ENCODE measurements around the gene RHOT2. TPM values are rescaled to one million over a fixed set of nuclear protein-coding genes. Genes with fewer than 3 reads are reported as not detected.

The RHOT2 gene
- total RNA-seq, 1 donor from 2014 or later, result 207 TPM

- Mint-ChIP-seq H3K27ac (no peak overlapping the region), H3K4me1 (peaks cover 13% of the 10 kb centered on the region), H3K27me3 (ENCODE audit: low read depth) (peaks cover 27% of the 10 kb centered on the region), H3K4me3 (no peak overlapping the region), H3K36me3 (no peaks in the 10 kb centered on the region), H3K9me3 (no peaks in the 10 kb centered on the region)
- no peak for DNase-seq (ENCODE audit: low spot score in 2 of 2, unreplicated experiment in 2 of 2)
- TF ChIP-seq CTCF (IDR thresholded peaks at IDR 0.05; ENCODE audit: unreplicated experiment), result no peak
Measured at GRCh38 chr16:718389-718788, 50.5 kb downstream of the RHOT2 start.

GRCh38 chr16:718922-719321 is 51.0 kb downstream of the RHOT2 start:
- DNase-seq (ENCODE audit: low spot score in 2 of 2, unreplicated experiment in 2 of 2), result no peak
- H3K4me3 Mint-ChIP-seq, result no peak overlapping the region
- peaks cover 13% of the 10 kb centered on the region for H3K4me1 Mint-ChIP-seq
- H3K27ac Mint-ChIP-seq, result no peak overlapping the region
- H3K9me3 Mint-ChIP-seq, result no peaks in the 10 kb centered on the region
- TF ChIP-seq CTCF (IDR thresholded peaks at IDR 0.05; ENCODE audit: unreplicated experiment), result no peak
- peaks cover 22% of the 10 kb centered on the region for H3K27me3 Mint-ChIP-seq (ENCODE audit: low read depth)
- H3K36me3 Mint-ChIP-seq, result no peaks in the 10 kb centered on the region

GRCh38 chr16:719815-720446 is 52.0 kb downstream of the RHOT2 start:
- Mint-ChIP-seq H3K27ac (peak overlapping the region; percentile 92), H3K9me3 (no peaks in the 10 kb centered on the region)

GRCh38 chr16:720447-720989 is 52.6 kb downstream of the RHOT2 start:
- Mint-ChIP-seq H3K4me1 (peaks cover 13% of the 10 kb centered on the region), H3K4me3 (peak overlapping the region; percentile 77), H3K27me3 (ENCODE audit: low read depth) (peaks cover 19% of the 10 kb centered on the region), H3K9me3 (no peaks in the 10 kb centered on the region), H3K36me3 (no peaks in the 10 kb centered on the region), H3K27ac (peak overlapping the region; percentile 92)
- TF ChIP-seq CTCF (IDR thresholded peaks at IDR 0.05; ENCODE audit: unreplicated experiment), result no peak
- no peak for DNase-seq (ENCODE audit: low spot score in 2 of 2, unreplicated experiment in 2 of 2)

More at GRCh38 chr16:719815-720446, 52.0 kb downstream of the RHOT2 start:
- H3K36me3 Mint-ChIP-seq, result no peaks in the 10 kb centered on the region
- H3K4me3 Mint-ChIP-seq, result peak overlapping the region; percentile 77
- DNase-seq (ENCODE audit: low spot score in 2 of 2, unreplicated experiment in 2 of 2), result no peak
- TF ChIP-seq CTCF (IDR thresholded peaks at IDR 0.05; ENCODE audit: unreplicated experiment), result no peak
- H3K27me3 Mint-ChIP-seq (ENCODE audit: low read depth), result peaks cover 14% of the 10 kb centered on the region
- peaks cover 13% of the 10 kb centered on the region for H3K4me1 Mint-ChIP-seq

DNA sequence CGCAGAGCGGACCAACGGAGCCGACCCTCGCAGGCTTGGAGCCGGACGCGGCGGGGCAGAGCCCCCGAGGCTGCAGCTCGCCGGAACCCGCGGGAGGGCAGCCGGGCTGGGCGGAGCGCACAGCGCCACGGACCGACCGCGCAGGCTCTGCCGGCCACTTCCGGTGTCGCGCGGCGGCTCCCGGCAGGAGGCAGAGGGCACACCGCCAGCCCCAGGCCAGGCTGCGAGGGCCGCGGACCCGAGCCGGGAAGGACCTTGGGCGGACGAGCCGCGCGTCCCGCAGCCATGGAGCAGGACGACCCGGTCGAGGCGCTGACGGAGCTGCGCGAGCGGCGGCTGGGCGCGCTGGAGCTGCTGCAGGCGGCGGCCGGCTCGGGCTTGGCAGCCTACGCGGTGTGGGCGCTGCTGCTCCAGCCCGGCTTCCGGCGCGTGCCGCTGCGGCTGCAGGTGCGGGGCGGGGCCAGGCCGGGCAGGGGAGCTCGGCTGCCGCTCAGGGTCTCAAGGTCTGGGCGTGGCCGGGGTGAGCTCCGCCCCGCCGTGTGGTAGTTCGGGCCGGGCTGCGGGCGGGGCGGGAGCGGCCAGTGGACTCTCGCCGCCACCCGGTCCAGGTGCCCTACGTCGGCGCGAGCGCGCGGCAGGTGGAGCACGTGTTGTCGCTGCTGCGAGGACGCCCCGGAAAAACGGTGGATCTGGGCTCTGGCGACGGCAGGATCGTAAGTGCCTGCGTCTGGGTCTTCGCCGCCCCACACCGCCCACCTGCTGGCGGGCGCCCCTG is 53.2 kb downstream of the RHOT2 start, which contains the start of gene ANTKMT:
TSS of gene ANTKMT (plus strand) at position 157 of the 775 bp plus-strand sequence. CDS start at position 286, 129 bp downstream.
- no peaks in the 10 kb centered on the region for H3K9me3 Mint-ChIP-seq
- H3K27me3 Mint-ChIP-seq (ENCODE audit: low read depth), result peaks cover 21% of the 10 kb centered on the region
- TF ChIP-seq CTCF (IDR thresholded peaks at IDR 0.05; ENCODE audit: unreplicated experiment), result no peak
- peak; percentile 80 to 84 for DNase-seq (ENCODE audit: low spot score in 2 of 2, unreplicated experiment in 2 of 2)
- H3K4me1 Mint-ChIP-seq, result peaks cover 10% of the 10 kb centered on the region
- no peaks in the 10 kb centered on the region for H3K36me3 Mint-ChIP-seq
- peak within 1 kb of the TSS; percentile 92 for H3K27ac Mint-ChIP-seq
- peak within 1 kb of the TSS; percentile 77 for H3K4me3 Mint-ChIP-seq
